Measurements from ENCODE around the gene MOK.

GRCh38 chr14:102239231-102239630 lies 65.7 kb downstream of the MOK start:
- TF ChIP-seq CTCF (IDR thresholded peaks at IDR 0.05; ENCODE audit: low read depth, low read length) (no peak), POLR2A (IDR thresholded peaks at IDR 0.05; ENCODE audit: extremely low read depth, insufficient read length) (no peak), MAX (IDR thresholded peaks at IDR 0.05; ENCODE audit: low read depth, low read length) (no peak)

Measured in NB4 (cell line).